ENCODE measurements around the gene TRIM24. TPM values are rescaled to one million over a fixed set of nuclear protein-coding genes. Genes with fewer than 3 reads are reported as not detected.

The TRIM24 gene
- total and polyA plus RNA-seq, 7 donors, result 4.7 to 21.4 (median 15.0) TPM

- ATAC-seq, result no peak
- TF ChIP-seq CTCF (IDR thresholded peaks at IDR 0.05), result no peak
- no peak overlapping the region for H3K4me3 ChIP-seq
- no peaks in the 10 kb centered on the region for H3K9me3 ChIP-seq
- H3K27ac ChIP-seq, result no peak overlapping the region
- 40 to 50% (median 43%) methylated on average over 1 of the region's 1 CpG for WGBS, 3 donors
- no peaks in the 10 kb centered on the region for H3K27me3 ChIP-seq (ENCODE audit: insufficient read depth in 3 of 3, low read length in 2 of 3)
- H3K36me3 ChIP-seq (ENCODE audit: insufficient read depth in 1 of 2, low read depth in 1 of 2), result no peaks in the 10 kb centered on the region
- no peak for DNase-seq
- H3K4me1 ChIP-seq, result no peaks in the 10 kb centered on the region
- intact Hi-C loops (cut with DNase I), result no loop called here
These were observed 142.4 kb downstream of the TRIM24 start for GRCh38 chr7:138602451-138602850.

DNA sequence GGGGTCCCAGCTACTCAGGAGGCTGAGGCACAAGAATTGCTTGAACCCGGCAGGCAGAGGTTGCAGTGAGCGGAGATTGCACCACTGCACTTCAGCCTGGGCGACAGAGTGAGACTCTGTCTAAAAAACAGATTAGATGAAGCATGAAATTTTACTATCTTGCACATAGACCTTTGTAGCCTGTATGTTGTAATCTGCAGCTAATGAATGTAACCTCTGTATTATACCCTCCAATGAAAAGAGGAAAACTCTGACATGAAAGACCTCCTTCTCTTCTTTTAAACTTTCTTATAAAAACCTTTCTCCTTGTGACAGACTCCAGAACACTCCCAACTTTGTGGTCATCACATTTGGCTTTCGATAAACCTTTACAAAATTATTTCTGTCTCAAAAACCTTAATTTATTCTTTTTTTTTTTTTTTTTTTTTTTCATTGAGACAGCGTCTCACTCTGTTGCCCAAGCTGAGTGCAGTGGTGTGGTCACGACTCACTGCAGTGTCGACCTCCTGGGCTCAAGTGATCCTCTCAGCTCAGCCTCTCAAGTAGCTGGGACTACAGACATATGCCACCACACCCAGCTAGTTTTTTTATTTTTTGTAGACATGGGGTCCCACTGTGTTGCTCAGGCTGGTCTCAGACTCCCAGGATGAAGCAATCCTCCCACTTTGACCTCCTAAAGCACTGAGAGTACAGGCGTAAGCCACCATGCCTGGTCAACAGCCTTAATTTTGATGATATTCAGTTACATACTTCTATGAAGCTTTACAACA, 143.7 kb downstream of the TRIM24 start:
- no peak overlapping the region for H3K27ac ChIP-seq
- no peaks in the 10 kb centered on the region for H3K9me3 ChIP-seq
- H3K4me1 ChIP-seq, result no peaks in the 10 kb centered on the region
- no peak for TF ChIP-seq CTCF (IDR thresholded peaks at IDR 0.05)
- no peaks in the 10 kb centered on the region for H3K27me3 ChIP-seq (ENCODE audit: insufficient read depth in 3 of 3, low read length in 2 of 3)
- DNase-seq (no peak), ATAC-seq (no peak)
- WGBS, 3 donors, result 87 to 91% (median 89%) methylated on average over 8 of the region's 8 CpGs
- intact Hi-C loops (cut with DNase I), result no loop called here
- no peaks in the 10 kb centered on the region for H3K36me3 ChIP-seq (ENCODE audit: insufficient read depth in 1 of 2, low read depth in 1 of 2)
- no peak overlapping the region for H3K4me3 ChIP-seq

DNA sequence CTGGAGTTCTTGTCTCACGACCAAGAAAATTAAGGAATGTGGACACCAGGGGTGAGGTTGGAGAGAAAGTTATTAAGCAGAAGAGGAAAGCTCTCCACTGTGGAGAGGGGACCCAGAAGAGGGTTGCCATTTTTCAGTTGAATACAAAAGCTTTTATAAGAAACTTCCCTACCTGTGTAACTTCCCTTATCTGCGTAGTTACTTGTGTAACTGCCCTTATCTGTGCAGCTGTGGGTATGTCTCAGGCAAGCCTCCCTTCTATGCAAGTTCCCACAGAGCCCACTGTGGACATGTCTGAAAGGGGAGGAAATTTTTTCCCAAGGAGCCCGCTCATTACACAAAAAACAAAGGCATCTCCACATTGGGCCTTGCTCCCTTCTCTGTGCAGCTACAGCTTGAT, 146.2 kb downstream of the TRIM24 start:
- Histone ChIP-seq H3K4me3 (no peak overlapping the region), H3K36me3 (ENCODE audit: insufficient read depth in 1 of 2, low read depth in 1 of 2) (no peaks in the 10 kb centered on the region), H3K27me3 (ENCODE audit: insufficient read depth in 3 of 3, low read length in 2 of 3) (no peaks in the 10 kb centered on the region), H3K4me1 (no peaks in the 10 kb centered on the region), H3K9me3 (no peaks in the 10 kb centered on the region), H3K27ac (no peak overlapping the region)
- DNase-seq (no peak), ATAC-seq (no peak)
- no peak for TF ChIP-seq CTCF (IDR thresholded peaks at IDR 0.05)
- intact Hi-C loops (cut with DNase I), result no loop called here
- 94 to 96% (median 95%) methylated on average over 3 of the region's 3 CpGs for WGBS, 3 donors

- DNase-seq (no peak), ATAC-seq (no peak)
- no peak for TF ChIP-seq CTCF (IDR thresholded peaks at IDR 0.05)
- Histone ChIP-seq H3K36me3 (ENCODE audit: insufficient read depth in 1 of 2, low read depth in 1 of 2) (no peaks in the 10 kb centered on the region), H3K27ac (no peak overlapping the region), H3K4me3 (no peak overlapping the region), H3K4me1 (no peaks in the 10 kb centered on the region), H3K9me3 (no peaks in the 10 kb centered on the region), H3K27me3 (ENCODE audit: insufficient read depth in 3 of 3, low read length in 2 of 3) (no peaks in the 10 kb centered on the region)
- WGBS, 3 donors, result 84 to 86% (median 86%) methylated on average over 11 of the region's 11 CpGs
- intact Hi-C loops (cut with DNase I), result no loop called here
These were observed 147.4 kb downstream of the TRIM24 start for GRCh38 chr7:138607216-138608126.
